Measurements from ENCODE around the gene DHCR24.

GRCh38 chr1:54859700-54860391, 27.1 kb downstream of the DHCR24 start:
- no peak for TF ChIP-seq EZH2 (IDR thresholded peaks at IDR 0.05; ENCODE audit: borderline replicate concordance, low read length)
- no peak for TF ChIP-seq CTCF (IDR thresholded peaks at IDR 0.05; ENCODE audit: low read length)
